ENCODE data around the gene NIT2. TPM values are rescaled to one million over a fixed set of nuclear protein-coding genes. Genes with fewer than 3 reads are reported as not detected.

The NIT2 gene
- total RNA-seq, 2 donors from 2014 or later = 25.5 to 29.2 TPM

DNA sequence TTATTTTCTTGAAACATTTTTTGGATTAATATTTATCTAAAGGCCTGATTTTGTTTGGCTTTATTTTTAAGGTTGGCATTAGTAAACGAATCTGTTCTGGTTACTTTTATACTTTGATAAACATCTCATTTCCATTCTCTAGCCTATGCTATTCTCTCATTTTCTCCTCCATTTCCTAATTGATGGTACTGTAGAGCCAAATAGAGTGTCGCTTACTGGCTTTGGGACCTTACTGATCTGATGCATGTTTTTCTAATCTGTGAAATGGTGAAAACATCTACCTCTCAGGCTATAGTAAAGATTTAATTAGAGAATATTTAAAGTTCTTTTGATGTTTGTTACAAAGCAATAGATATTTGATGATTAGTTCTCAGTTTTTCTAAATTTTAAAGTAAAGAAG lies 68.3 kb downstream of the NIT2 start:
- intact Hi-C loops (cut with DNase I) = no loop called here
- H3K27me3 ChIP-seq = no peaks in the 10 kb centered on the region
- peaks cover 4% of the 10 kb centered on the region for H3K4me1 ChIP-seq
- H3K4me3 ChIP-seq = no peak overlapping the region
- H3K36me3 ChIP-seq = no peaks in the 10 kb centered on the region
- TF ChIP-seq, protein P1, sequence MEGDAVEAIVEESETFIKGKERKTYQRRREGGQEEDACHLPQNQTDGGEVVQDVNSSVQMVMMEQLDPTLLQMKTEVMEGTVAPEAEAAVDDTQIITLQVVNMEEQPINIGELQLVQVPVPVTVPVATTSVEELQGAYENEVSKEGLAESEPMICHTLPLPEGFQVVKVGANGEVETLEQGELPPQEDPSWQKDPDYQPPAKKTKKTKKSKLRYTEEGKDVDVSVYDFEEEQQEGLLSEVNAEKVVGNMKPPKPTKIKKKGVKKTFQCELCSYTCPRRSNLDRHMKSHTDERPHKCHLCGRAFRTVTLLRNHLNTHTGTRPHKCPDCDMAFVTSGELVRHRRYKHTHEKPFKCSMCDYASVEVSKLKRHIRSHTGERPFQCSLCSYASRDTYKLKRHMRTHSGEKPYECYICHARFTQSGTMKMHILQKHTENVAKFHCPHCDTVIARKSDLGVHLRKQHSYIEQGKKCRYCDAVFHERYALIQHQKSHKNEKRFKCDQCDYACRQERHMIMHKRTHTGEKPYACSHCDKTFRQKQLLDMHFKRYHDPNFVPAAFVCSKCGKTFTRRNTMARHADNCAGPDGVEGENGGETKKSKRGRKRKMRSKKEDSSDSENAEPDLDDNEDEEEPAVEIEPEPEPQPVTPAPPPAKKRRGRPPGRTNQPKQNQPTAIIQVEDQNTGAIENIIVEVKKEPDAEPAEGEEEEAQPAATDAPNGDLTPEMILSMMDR (IDR thresholded peaks at IDR 0.05) = no peak
- no peak overlapping the region for H3K9ac ChIP-seq (ENCODE audit: low read depth in 2 of 2, low read length in 2 of 2)
- H3K9me3 ChIP-seq = no peaks in the 10 kb centered on the region
- no peak for DNase-seq
- no peak overlapping the region for H3K27ac ChIP-seq

DNA sequence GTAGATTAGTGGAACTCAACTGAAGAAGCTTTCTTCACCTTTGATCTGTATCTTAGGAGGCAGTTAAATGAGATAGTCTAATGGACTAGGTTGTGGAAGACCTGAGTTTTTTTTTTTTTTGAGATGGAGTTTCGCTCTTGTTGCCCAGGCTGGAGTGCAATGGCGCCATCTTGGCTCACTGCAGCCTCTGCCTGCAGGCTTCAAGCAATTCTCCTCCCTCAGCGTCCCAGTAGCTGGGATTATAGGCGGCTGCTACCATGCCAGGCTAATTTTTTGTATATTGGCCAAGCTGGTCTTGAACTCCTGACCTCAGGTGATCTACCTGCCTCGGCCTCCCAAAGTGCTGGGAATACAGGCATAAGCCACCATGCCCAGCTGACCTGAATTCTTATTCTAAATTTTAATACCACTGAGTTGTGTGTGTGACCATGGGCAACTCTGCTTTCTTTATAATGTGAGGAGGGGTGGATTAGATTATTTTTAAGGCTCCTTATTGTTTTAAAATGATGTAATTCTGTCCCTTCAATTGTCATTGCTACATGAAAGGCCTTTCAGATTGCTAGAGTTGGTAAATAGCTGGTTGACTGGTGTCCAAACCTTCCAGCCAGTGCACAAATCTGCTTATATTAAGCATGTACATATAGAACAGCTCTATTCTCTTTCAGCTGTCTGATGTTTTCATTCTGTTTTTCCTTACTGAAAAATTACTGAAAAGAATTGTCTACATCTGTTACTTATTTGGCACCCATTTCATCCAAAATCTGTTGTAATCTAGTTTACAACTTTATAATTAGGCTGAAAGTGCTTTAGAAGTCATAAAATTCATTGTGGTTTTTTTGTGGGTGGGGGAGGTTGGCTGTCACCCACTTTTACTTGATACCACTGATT lies 69.0 kb downstream of the NIT2 start:
- TF ChIP-seq, protein P1 (IDR thresholded peaks at IDR 0.05) = no peak
- Histone ChIP-seq H3K36me3 (no peaks in the 10 kb centered on the region), H3K4me1 (peaks cover 4% of the 10 kb centered on the region), H3K27me3 (no peaks in the 10 kb centered on the region), H3K4me3 (no peak overlapping the region), H3K9me3 (no peaks in the 10 kb centered on the region), H3K27ac (no peak overlapping the region), H3K9ac (ENCODE audit: low read depth in 2 of 2, low read length in 2 of 2) (no peak overlapping the region)
- intact Hi-C loops (cut with DNase I) = no loop called here
- DNase-seq = no peak

DNA sequence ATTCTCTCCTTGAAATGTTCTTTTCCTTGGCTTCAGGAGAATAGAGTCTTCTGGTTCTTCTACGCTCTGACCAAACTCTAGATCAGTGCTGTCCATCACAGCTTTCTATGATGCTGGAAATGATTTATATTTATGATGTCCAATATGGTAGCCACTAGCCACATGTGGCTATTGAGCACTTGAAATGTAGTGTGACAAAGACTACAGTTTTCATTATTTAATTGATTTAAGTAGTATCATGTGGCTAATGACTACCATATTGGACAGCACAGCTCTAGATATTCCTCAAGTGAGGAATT lies 69.6 kb downstream of the NIT2 start:
- Histone ChIP-seq H3K27me3 (no peaks in the 10 kb centered on the region), H3K27ac (no peak overlapping the region), H3K9ac (ENCODE audit: low read depth in 2 of 2, low read length in 2 of 2) (no peak overlapping the region), H3K36me3 (no peaks in the 10 kb centered on the region), H3K9me3 (no peaks in the 10 kb centered on the region), H3K4me1 (peaks cover 4% of the 10 kb centered on the region), H3K4me3 (no peak overlapping the region)
- intact Hi-C loops (cut with DNase I) = no loop called here
- DNase-seq = no peak
- TF ChIP-seq, protein P1 (IDR thresholded peaks at IDR 0.05) = no peak

DNA sequence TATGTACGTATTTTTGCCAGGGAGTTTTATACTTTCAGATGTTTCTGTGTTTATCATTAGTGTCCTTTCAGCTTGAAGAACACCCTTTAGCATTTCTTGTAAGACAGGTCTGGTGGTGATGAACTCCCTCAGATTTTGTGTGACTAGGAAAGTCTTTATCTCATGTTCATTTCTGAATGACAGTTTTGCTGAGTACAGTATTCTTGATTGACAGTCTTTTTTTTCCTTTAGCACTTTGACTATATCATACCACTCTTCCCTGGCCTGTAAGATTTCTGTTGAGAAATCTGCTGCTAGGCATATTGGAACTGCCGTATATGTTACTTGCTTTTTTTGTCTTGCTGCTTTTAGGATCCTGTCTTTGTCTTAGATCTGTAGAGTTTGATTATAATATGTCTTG lies 72.6 kb downstream of the NIT2 start:
- no peak for DNase-seq
- intact Hi-C loops (cut with DNase I) = no loop called here
- Histone ChIP-seq H3K9ac (ENCODE audit: low read depth in 2 of 2, low read length in 2 of 2) (no peak overlapping the region), H3K27me3 (no peaks in the 10 kb centered on the region), H3K27ac (no peak overlapping the region), H3K36me3 (no peaks in the 10 kb centered on the region), H3K9me3 (no peaks in the 10 kb centered on the region), H3K4me1 (peaks cover 3% of the 10 kb centered on the region), H3K4me3 (no peak overlapping the region)
- TF ChIP-seq, protein P1 (IDR thresholded peaks at IDR 0.05) = no peak

DNA sequence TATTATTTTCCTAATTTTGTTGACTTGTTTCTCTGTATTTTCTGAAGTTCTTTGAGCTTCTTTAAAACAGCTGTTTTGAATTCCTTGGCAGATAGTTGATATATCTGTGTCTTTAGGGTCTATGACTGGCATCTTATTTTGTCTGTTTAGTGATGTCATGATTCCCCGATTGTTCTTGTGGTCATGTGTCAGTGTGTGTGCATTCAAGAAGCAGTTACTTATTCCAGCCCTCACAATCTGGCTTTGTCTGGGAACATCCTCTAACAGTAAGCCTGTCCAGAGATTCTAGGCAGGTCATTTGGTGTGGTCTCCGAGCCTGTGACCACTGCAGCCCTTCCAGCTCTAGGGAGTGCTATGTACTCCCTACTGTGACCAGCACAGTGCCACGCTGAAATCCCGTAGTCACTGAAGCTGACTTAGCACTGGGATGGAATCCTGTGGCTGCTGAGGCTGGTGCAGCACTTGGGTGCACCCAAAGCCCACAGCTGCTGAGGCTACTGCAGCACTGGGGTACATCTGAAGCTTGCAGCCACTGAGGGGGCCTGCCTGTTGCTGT lies 73.5 kb downstream of the NIT2 start:
- intact Hi-C loops (cut with DNase I) = no loop called here
- H3K27ac ChIP-seq = no peak overlapping the region
- TF ChIP-seq, protein P1 (IDR thresholded peaks at IDR 0.05) = no peak
- no peak for DNase-seq
- no peak overlapping the region for H3K9ac ChIP-seq (ENCODE audit: low read depth in 2 of 2, low read length in 2 of 2)
- H3K4me1 ChIP-seq = no peaks in the 10 kb centered on the region
- H3K4me3 ChIP-seq = no peak overlapping the region
- no peaks in the 10 kb centered on the region for H3K27me3 ChIP-seq
- no peaks in the 10 kb centered on the region for H3K36me3 ChIP-seq
- H3K9me3 ChIP-seq = no peaks in the 10 kb centered on the region

Other genes starting within 250 kb of the NIT2 start
- 10 to 100 TPM in 1 of 2 donors, 1 to 10 TPM in 1; 3.7 to 29.0 TPM for gene FILIP1L, start 220.3 kb upstream of the NIT2 start, total RNA-seq
- gene TBC1D23, start 73.8 kb upstream of the NIT2 start, total RNA-seq = 10 to 100 TPM; 35.6 to 58.2 TPM
- 10 to 100 TPM; 45.6 to 58.1 TPM for gene TOMM70, start 66.3 kb downstream of the NIT2 start, total RNA-seq
- gene LNP1, start 66.8 kb downstream of the NIT2 start, total RNA-seq = 1 to 10 TPM in 1 of 2 donors, under 1 TPM in 1; 0.74 to 1.4 TPM
- 1 to 10 TPM; 2.9 to 4.0 TPM for gene TMEM45A, start 157.9 kb downstream of the NIT2 start, total RNA-seq

Measured in colonic mucosa (tissue), 4 donors.